GM13976 (cell line): ENCODE measurements around the gene ZMYM4.

ENCODE experiments used
- DNase-seq: peaks from one replicate; pipeline ENCODE4 v3.0.0; 2012; ENCODE audit warnings: low spot score
- in situ Hi-C: fragments of 300-500 bp; cut with MboI; formaldehyde crosslinking; loops from one replicate; pipeline ENCODE4 v1.12.0; 2022; ENCODE audit warnings: low sequenced_read_pairs, mixed read lengths, inconsistent platforms; ENCODE audit not compliant: unreplicated experiment
- TF ChIP-seq, protein P1 (sequence below): IDR thresholded peaks from 2 replicates; pipeline ENCODE4 v1.5.1; 2012; ENCODE audit warnings: borderline replicate concordance, mild to moderate bottlenecking; ENCODE audit not compliant: insufficient read depth; ENCODE audit errors: extremely low read depth, missing control alignments, control extremely low read depth

The ZMYM4 gene

DNA sequence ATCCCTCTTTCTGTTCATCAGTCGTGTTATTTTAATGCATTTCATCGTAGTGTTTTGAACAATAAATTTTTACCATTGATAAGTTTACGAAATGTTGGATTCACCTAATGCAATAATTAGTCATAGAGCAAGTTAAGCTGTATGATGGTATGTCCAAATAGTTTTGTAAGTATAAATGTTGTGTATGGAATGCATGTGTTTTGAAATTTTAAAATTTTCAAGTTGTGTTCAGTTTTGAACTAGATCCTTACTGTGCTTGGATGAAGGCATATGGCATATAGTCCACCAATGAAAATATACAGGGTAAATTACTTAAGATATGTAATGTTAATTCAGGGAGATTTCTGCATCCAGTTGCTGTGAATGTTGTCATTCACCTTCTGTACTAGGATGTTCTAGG, 2.3 kb downstream of the ZMYM4 start:
- DNase-seq = no peak
- TF ChIP-seq, protein P1, sequence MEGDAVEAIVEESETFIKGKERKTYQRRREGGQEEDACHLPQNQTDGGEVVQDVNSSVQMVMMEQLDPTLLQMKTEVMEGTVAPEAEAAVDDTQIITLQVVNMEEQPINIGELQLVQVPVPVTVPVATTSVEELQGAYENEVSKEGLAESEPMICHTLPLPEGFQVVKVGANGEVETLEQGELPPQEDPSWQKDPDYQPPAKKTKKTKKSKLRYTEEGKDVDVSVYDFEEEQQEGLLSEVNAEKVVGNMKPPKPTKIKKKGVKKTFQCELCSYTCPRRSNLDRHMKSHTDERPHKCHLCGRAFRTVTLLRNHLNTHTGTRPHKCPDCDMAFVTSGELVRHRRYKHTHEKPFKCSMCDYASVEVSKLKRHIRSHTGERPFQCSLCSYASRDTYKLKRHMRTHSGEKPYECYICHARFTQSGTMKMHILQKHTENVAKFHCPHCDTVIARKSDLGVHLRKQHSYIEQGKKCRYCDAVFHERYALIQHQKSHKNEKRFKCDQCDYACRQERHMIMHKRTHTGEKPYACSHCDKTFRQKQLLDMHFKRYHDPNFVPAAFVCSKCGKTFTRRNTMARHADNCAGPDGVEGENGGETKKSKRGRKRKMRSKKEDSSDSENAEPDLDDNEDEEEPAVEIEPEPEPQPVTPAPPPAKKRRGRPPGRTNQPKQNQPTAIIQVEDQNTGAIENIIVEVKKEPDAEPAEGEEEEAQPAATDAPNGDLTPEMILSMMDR = no peak
- in situ Hi-C loops = no loop called here

DNA sequence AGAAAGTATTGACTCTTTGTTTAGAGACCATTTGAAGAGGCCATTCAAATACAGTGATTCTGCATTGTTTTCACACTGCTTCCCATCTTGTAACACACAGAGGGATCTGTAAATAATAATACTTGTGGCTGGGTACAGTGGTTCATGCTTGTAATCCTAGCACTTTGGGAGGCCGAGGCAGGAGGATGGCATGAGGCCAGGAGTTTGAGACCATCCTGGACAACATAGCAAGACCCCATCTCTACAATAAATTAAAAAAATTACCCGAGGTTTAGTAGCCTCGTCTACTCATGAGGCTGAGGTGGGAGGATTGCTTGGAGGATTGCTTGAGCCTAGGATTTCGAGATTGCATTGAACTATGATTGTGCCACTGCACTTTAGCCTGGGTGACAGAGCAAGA, 5.7 kb downstream of the ZMYM4 start:
- in situ Hi-C loops = no loop called here
- TF ChIP-seq, protein P1 = no peak
- no peak for DNase-seq

DNA sequence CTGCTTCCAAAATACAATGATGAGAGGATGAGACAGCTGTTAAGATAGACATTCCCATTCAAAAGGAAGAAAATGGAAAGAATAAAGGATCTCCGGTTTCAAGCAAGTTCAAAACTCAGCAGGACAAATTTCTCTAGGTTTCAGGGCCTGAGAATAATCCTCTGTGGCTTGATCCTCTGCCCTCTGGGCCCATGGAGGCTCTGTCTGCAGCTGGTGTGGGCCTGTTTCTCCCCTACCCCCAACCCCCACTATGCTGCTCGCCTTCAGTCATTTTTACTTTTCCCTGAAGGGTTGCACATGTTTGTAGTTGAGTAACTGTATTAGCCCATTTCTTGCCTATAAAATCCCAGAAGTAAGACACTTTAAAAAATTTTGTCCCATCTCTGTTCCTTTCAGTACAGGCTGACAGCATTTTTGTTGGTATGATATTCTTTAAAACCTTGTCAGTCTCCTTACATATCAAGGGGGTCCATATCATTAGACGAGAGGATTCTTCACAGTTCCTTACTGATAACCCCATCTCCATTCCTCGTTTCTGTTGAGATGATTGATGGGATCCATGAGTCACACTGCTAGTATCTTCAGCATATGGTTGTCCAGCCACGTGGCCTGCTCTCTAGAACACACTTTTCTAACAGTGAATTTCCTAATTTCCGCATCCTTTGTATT, 10.5 kb downstream of the ZMYM4 start:
- in situ Hi-C loops = no loop called here
- TF ChIP-seq, protein P1 = no peak
- DNase-seq = no peak

DNA sequence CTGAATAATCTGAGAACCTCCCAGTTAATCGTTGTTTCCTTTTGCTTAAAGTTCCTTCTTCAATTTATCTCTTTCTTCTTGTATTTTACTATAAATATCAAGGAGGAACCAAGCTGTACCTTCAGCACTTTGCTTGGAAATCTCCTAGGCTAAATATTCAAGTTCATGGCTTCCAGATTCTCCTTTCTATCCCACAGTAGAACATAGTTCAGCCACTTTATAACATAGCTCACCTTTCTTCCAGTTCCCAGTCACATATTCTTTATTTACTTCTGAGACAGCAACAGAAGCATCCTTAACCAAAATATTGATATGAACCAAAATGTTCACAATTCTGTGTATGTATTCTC, 11.0 kb downstream of the ZMYM4 start:
- in situ Hi-C loops = no loop called here
- DNase-seq = no peak
- TF ChIP-seq, protein P1 = no peak

DNA sequence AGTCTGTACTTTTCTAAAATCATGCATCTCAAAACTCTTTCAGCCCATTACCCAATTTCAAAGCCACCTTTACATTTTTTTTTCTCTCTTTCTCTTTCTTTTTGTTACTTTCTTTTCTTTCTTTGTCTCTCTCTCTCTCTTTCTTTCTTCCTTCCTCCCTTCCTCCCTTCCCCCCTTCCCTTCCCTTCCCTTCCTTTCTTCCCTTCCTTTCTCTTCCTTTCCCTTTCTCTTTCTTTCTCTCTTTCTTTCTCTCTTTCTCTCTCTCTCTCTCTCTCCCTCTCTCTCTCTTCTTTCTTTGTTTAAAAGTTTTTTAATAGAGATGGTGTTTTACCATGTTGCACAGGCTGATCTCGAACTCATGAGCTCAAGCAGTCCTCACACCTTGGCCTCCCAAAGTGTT, 11.5 kb downstream of the ZMYM4 start:
- DNase-seq = no peak
- in situ Hi-C loops = no loop called here
- TF ChIP-seq, protein P1 = no peak

DNA sequence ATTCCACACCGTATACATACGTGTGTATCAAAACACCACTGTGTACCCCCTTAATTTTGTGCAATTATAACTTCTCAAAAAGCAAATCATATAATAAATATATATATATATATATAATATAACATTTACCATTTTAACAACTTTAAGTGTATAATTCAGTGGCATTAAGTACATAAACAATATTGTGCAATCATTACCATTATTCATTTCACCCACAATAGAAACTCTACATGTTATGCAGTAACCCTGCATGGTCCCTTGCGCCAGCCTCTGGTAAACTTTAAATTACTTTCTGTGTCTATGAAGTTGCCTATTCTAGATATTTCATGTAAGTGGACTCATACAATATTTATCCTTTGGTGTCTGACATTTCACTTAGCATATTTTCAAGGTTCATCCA, 13.1 kb downstream of the ZMYM4 start:
- TF ChIP-seq, protein P1 = no peak
- in situ Hi-C loops = no loop called here
- no peak for DNase-seq
